Ecto neural progenitor cell (in vitro differentiated cells): ENCODE results near the gene TLCD3B.

ENCODE experiments used
- DNase-seq: peaks from one replicate; pipeline ENCODE4 v3.0.0-alpha.2; 2018; ENCODE audit warnings: low spot score

Gene TLCD3B

GRCh38 chr16:30030841-30031413 is at the start of gene TLCD3B:
TSS of gene TLCD3B (minus strand) at chr16:30031271. CDS start at chr16:30030527, 744 bp downstream.
- DNase-seq, result peak; percentile 73

GRCh38 chr16:30079480-30079879 is 48.4 kb upstream of the TLCD3B start:
- DNase-seq, result no peak

- DNase-seq, result no peak
Measured at GRCh38 chr16:30078744-30079143, 47.7 kb upstream of the TLCD3B start.

GRCh38 chr16:30077656-30078055 is 46.6 kb upstream of the TLCD3B start:
- no peak for DNase-seq

GRCh38 chr16:30076276-30076791 is 45.3 kb upstream of the TLCD3B start:
- no peak for DNase-seq

GRCh38 chr16:30075503-30076275 is 44.6 kb upstream of the TLCD3B start, which contains the start of gene PPP4C:
TSS of gene PPP4C (plus strand) at chr16:30075994. CDS start at chr16:30076378, 384 bp downstream.
- DNase-seq, result peak; percentile 93

GRCh38 chr16:30070490-30070889 is 39.4 kb upstream of the TLCD3B start:
- no peak for DNase-seq

GRCh38 chr16:30069611-30070462 is 38.8 kb upstream of the TLCD3B start:
- DNase-seq, result no peak

- no peak for DNase-seq
Measured at GRCh38 chr16:30068750-30069610, 37.9 kb upstream of the TLCD3B start.

GRCh38 chr16:30068333-30068732 is 37.3 kb upstream of the TLCD3B start:
- DNase-seq, result no peak

GRCh38 chr16:30067584-30067916 is 36.5 kb upstream of the TLCD3B start:
- no peak for DNase-seq

GRCh38 chr16:30066761-30067583 is 35.9 kb upstream of the TLCD3B start:
- DNase-seq, result no peak

GRCh38 chr16:30065943-30066760 is 35.1 kb upstream of the TLCD3B start:
- no peak for DNase-seq

- peak; percentile 95 for DNase-seq
Measured at GRCh38 chr16:30065102-30065942, 34.3 kb upstream of the TLCD3B start, which contains the start of gene ALDOA. TSS of gene ALDOA (plus strand) at chr16:30065760. CDS start at chr16:30066898, 1,138 bp downstream.

GRCh38 chr16:30064729-30065101 is 33.6 kb upstream of the TLCD3B start:
- DNase-seq, result no peak

GRCh38 chr16:30063893-30064728 is 33.0 kb upstream of the TLCD3B start:
- DNase-seq, result peak; percentile 67

- DNase-seq, result no peak
Measured at GRCh38 chr16:30063278-30063892, 32.3 kb upstream of the TLCD3B start.
